GM18526 (cell line): ENCODE measurements around the gene AOC2.

ENCODE experiments used
- POLR2A ChIP-seq: IDR thresholded peaks from 3 replicates; pipeline ENCODE4 v1.6.1; 2011; ENCODE audit not compliant: insufficient read length; ENCODE audit errors: extremely low read depth

AOC2 gene, protein sequence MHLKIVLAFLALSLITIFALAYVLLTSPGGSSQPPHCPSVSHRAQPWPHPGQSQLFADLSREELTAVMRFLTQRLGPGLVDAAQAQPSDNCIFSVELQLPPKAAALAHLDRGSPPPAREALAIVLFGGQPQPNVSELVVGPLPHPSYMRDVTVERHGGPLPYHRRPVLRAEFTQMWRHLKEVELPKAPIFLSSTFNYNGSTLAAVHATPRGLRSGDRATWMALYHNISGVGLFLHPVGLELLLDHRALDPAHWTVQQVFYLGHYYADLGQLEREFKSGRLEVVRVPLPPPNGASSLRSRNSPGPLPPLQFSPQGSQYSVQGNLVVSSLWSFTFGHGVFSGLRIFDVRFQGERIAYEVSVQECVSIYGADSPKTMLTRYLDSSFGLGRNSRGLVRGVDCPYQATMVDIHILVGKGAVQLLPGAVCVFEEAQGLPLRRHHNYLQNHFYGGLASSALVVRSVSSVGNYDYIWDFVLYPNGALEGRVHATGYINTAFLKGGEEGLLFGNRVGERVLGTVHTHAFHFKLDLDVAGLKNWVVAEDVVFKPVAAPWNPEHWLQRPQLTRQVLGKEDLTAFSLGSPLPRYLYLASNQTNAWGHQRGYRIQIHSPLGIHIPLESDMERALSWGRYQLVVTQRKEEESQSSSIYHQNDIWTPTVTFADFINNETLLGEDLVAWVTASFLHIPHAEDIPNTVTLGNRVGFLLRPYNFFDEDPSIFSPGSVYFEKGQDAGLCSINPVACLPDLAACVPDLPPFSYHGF

DNA sequence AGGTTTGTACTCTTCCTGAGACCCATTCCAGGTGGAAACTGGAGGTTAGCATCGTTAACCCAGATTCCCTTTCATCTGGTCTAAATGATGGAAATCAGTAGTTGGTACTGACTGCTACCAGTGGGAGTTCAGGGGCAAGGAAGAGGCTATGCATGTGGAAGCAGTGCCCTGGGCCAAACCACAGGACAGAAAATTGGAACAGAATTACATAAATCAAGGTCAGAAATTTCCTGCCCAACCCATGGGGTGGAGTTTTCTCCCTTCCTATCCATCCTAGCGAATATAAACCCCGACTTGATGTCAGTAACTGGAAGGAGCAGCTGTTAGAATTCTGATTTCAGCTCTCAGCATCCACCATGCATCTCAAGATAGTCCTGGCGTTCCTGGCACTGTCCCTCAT lies at the start of gene AOC2:
TSS of gene AOC2 (plus strand) at position 310 of the 400 bp plus-strand sequence. CDS start at position 357, 47 bp downstream.
- TF ChIP-seq POLR2A = no peak

DNA sequence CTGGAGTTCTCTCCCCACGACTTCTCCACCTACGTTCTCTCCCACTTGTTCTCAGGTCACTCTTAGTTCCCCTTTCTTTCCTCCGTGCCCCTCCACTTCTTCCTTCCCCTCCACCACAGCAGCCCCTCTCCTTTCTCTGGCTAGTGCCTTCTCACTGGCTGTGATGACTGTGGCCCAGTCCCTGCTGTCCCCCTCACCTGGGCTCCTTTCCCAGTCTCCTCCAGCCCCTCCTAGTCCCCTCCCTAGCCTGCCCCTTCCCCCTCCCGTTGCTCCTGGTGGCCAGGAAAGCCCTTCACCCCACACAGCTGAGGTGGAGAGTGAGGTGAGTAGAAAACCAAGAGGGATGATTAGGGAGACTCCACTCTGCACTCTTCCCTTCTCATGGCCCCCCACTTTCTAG lies 49.3 kb upstream of the AOC2 start:
- no peak for TF ChIP-seq POLR2A

DNA sequence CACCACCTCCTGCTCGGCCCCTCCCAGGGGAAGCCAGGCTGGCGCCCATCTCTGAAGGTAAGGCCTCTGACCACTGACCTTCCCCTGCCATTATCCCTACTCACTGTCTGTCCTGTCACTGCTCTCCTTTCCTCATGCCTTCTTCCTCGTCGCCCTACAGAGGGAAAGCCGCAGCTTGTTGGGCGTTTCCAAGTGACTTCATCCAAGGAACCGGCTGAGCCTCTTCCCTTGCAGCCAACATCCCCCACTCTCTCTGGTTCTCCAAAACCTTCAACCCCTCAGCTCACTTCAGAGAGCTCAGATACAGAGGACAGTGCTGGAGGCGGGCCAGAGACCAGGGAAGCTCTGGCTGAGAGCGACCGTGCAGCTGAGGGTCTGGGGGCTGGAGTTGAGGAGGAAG lies 48.9 kb upstream of the AOC2 start:
- TF ChIP-seq POLR2A = no peak

DNA sequence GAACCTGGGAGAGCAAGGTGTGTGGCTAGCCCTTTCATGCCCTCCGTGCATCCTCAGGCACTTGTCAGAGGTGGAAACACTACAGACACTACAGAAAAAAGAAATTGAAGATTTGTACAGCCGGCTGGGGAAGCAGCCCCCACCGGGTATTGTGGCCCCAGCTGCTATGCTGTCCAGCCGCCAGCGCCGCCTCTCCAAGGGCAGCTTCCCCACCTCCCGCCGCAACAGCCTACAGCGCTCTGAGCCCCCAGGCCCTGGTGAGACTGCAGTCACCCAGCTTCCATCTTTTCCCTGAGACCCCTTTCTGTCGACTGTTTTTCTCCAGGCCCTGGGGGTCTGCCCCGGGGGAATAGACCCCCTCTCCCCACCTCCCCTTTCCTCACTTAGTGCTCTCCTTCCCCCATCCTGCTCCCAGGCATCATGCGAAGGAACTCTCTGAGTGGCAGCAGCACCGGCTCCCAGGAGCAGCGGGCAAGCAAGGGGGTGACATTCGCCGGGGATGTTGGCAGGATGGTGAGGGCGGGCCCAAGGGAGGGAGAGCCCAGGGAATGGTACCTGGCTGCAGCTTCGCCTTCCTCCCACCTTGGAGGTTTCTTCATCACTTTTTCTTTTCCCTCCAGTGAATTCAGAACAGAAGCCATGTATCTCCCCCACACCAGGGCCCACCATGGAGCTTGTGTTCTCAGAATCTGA lies 48.2 kb upstream of the AOC2 start:
- no peak for TF ChIP-seq POLR2A

DNA sequence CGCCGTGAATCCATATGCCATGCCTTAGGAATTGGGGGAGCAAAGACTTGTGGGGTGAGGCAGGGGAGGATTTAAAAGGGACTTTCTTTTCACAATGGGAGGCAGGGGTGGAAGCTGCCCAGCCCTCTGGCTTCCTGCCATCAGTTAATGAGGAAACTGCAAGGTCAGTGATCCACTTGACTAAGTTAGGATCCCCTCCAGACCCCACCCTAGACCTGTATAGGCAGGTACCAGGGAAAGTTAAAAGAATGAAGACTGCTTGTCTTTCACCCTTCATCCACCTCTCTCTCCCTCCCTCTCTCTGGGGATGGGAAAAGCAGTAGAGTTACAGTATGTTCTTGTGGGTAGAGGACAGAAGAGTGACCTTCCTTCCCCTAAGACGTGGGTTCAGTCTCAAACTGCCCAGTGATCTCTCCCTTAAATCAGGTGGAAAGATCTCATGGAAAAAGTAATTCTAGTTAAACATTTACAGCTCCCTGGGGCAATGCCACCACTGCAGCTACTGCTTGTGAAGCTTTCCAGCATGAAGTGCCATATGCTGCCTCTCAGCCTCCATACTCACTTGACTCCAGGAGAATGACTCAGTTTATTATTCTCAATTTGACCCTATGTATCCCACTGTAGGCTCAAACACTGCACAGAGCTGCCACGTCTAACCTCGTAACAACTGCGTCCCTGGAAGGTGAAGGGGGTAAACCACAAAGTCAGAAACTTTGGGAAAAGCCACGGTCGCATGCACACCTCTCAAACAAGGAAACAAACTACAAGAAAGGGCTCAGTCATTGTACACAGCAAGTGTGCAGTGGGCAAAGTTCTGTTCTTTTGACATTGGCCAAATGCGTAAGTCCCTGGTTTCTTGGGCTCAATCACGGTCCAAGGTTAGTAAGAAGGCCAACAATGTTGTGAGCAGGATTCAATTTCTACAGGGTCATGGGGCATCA lies 47.0 kb upstream of the AOC2 start:
- no peak for TF ChIP-seq POLR2A

DNA sequence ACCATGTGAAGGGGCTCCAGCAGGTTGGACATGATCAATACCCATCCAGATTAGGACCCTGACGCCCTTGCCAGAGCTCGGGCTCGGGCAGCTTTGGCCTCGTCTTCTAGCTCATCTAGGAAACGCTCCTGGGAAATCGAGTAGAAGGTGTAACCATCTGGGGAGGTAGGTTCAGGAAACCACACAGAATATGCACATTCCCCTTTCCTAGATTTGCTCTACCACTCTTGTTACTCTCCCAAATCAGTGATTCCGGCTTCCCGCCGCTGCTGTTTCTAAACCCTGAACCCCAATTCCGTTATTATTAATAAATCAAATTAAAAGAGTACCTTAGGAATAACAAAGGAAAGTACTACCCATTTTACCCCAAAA lies 46.4 kb upstream of the AOC2 start:
- TF ChIP-seq POLR2A = no peak

DNA sequence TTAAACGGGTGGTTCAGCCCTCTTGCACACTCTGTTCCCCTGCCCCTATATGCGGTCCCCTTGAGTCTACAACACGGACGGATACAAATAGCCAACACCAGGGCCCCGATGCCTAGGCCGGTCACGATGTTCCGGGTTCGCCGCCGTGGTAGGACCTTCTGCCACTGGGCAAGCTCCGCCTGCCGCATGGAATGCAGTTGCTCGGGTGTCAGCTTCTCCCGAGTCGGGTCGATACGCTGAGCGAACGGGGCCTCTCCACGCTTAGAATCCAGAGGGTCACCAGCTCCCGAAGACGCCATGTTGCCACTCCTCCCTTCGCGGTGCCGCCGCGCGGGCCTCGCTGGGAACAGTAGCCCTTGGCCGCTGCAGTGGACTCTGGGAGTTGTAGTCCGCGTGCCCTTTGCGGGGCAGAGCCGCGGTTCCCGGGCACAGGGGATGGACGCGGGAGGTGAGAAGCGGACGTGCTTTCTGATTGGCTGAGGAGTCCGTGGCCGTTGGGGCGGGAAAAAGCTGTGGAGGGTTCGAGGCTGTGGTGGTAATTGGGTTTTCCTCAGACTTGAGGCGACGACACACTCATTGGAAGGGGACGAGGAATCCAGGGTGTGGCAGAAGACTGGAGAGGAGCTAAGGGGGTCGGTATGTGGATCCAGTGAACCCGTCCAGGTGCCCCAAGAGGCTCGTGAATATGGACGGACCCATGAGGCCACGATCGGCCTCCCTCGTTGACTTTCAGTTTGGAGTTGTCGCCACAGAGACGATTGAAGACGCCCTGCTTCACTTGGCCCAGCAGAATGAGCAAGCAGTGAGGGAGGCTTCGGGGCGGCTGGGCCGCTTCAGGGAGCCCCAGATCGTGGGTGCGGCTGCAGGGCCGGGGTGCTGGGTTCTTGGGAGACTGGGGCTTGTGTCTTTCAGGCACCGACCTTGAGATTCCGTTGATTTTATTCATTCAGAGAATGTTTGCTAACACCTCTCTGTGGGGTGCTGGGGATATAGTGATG lies 45.7 kb upstream of the AOC2 start, which contains the start of the genes CNTD1 and COA3:
TSS of gene CNTD1 (plus strand) at position 479 of the 998 bp plus-strand sequence. CDS start at position 686, 207 bp downstream.
TSS of gene COA3 (minus strand) at position 322 of the 998 bp plus-strand sequence. CDS start at position 299, 23 bp downstream.
- TF ChIP-seq POLR2A = peak; percentile 61

DNA sequence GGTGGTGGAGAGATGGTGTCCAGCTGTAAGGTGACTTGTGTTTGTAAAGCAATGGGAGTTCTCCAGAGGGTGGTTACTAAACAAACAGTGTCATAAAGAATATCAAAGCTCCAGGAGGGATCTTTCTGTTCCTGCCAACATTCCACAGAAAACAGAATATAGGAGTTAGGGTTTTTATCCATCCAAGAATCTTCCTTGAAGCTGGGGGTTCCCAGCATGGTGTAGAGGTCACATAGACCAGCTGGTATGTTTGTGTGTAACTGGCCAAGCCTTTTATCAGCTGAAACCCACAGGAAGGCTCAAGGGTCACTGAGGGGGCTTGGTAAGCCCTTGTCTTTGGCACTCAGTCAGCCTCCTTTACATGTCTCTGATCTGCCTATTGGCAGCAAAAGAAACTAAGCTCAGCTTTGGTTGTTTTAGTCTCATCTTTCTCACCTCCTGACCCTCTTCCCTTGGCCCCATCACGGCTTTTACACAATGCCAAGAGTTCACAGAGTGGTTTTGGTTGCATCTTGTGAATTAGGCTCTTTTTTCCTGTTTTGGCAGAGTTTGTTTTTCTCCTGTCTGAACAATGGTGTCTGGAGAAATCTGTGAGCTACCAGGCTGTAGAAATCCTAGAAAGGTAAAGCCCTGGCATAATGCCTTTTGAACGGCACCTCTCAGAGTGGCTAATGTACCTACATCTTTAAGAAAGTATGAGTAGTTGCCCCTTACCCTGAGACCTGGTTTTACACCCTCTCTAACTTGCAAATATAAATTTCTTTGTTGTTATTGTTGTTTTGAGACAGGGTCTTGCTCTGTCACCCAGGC lies 41.1 kb upstream of the AOC2 start:
- no peak for TF ChIP-seq POLR2A

DNA sequence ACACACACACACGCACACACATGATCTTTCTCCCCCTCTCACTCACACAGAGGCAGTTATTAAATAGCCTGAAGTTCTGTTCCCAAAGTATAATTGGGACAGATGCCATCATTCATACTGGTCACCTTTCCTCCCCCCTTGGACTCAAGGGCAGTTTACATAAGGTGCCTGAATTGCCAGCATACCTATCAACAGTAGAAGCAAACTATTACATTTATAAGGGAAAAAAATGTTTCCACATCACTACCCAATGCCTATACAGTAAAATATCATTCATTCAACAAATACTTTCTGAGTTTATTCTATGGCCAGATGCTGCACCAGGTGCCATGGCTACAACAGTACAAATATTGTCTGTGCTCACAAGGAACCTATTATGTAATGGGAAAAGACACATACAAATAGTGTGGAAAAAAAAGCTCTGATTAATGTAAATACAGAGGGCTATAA lies 39.4 kb upstream of the AOC2 start:
- TF ChIP-seq POLR2A = no peak

DNA sequence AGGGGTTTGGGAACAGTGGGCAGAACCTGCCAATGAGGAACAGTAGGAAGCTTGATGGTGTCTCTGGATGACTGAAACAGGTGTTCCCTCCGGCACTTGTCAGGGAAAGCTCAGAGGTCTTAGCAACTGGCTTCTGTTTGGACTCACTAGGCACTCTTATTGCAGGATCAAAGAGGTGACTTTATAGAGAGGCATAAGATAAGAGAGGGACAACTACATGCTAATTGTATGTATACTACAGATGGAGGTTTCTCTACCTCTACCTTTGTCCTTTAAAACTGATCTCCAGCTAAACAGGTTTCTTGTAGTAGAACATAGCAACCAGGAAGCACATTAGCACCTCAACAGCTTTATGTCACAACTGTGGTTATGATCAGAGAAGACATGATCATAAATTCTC lies 38.1 kb upstream of the AOC2 start:
- TF ChIP-seq POLR2A = no peak

DNA sequence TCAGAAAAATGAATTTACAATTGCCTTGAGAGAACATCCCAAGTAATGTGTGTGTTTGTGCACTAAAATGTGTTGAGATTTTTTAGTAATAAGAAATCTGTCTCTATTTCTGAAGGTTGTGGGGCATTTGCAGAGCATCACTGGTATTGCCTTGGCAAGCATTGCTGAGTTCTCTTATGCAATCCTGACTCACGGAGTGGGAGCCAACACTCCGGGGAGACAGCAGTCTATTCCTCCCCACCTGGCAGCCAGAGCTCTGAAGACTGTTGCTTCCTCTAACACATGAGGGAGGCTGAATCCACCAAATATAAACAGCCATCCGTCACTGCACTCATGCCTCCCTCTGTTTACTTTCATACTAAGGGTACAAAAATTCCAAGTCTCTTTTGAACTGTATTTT lies 35.1 kb upstream of the AOC2 start:
- TF ChIP-seq POLR2A = no peak

DNA sequence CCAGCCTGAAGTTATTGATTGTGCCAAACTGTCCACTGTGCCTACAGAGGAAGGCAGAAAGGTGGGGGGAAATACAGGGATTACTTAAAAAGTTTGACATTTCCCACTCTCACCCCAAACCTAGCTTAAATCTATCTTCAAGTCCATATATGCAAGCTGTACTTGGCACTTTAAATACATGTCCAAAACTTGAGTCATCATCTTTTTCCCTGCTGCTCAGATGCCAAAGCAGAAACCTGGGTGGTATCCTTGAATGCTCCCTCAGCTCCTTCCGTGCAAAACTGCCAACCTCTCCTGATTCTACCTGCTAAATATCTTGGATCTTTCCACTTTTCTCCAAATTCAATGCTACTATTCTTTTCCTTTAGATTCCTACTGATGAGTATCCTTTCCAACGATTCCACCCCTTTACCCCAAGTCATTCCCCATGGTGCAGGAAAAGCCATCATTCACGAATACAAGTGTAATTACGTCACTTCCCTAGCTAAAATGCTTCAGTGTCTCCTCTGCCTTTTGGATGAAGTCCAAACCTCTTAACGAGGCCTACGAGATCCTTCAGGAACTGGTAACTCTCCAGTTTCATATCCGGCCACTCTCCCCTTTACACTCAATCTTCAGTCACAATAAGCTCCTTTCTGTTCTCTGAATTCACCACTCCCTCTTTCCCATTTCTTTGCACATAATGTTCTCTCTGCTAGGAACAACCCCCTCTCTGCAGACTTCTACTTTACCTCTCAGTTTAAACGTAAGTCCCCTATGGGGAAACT lies 29.6 kb upstream of the AOC2 start:
- no peak for TF ChIP-seq POLR2A
